GM23248 (cell line): ENCODE results near the gene SOBP. TPM values are rescaled to one million over a fixed set of nuclear protein-coding genes. Genes with fewer than 3 reads are reported as not detected.
A peak's percentile ranks its signal among the peaks of the same experiment; 100 is the strongest.

Experiments used
- DNase-seq: peaks from one replicate; pipeline ENCODE4 v3.0.0-alpha.2; 2015
- H2AFZ ChIP-seq: fragments of 200-600 bp; sonication (generic); 2 replicates; pipeline ENCODE4 v1.6.1; 2016; ENCODE audit warnings: antibody characterized with exemption
- H3F3A ChIP-seq: fragments of 200-600 bp; sonication (generic); 2 replicates; pipeline ENCODE4 v1.6.1; 2016; ENCODE audit warnings: mild to moderate bottlenecking, antibody characterized with exemption, mixed run types; ENCODE audit not compliant: insufficient read depth
- H3K27ac ChIP-seq: fragments of 200-600 bp; sonication (generic); 2 replicates; pipeline ENCODE4 v1.5.1; 2016; ENCODE audit warnings: mild to moderate bottlenecking
- H3K27me3 ChIP-seq: fragments of 200-600 bp; sonication (generic); replicated peaks from 2 replicates; pipeline ENCODE4 v1.6.1; 2016; ENCODE audit warnings: mild to moderate bottlenecking; ENCODE audit not compliant: insufficient read depth
- H3K36me3 ChIP-seq: fragments of 200-600 bp; sonication (generic); 2 replicates; pipeline ENCODE4 v1.6.1; 2016; ENCODE audit warnings: low read depth, mild to moderate bottlenecking
- H3K4me1 ChIP-seq: fragments of 200-600 bp; sonication (generic); 2 replicates; pipeline ENCODE4 v1.6.1; 2016; ENCODE audit warnings: mild to moderate bottlenecking; ENCODE audit not compliant: insufficient read depth
- H3K4me2 ChIP-seq: fragments of 200-600 bp; sonication (generic); one replicate; pipeline ENCODE4 v1.6.1; 2016; ENCODE audit warnings: mild to moderate bottlenecking; ENCODE audit not compliant: unreplicated experiment
- H3K4me3 ChIP-seq: fragments of 200-600 bp; sonication (generic); 2 replicates; pipeline ENCODE4 v1.5.1; 2016; ENCODE audit warnings: mild to moderate bottlenecking
- H3K79me2 ChIP-seq: fragments of 200-600 bp; sonication (generic); 2 replicates; pipeline ENCODE4 v1.6.1; 2016; ENCODE audit warnings: mild to moderate bottlenecking; ENCODE audit not compliant: insufficient read depth
- H3K9ac ChIP-seq: fragments of 200-600 bp; sonication (generic); 2 replicates; pipeline ENCODE4 v1.6.1; 2016; ENCODE audit warnings: mild to moderate bottlenecking
- H3K9me2 ChIP-seq: fragments of 200-600 bp; sonication (generic); 2 replicates; pipeline ENCODE4 v1.6.1; 2016; ENCODE audit warnings: mixed run types, mild to moderate bottlenecking, moderate library complexity; ENCODE audit not compliant: insufficient read depth
- H3K9me3 ChIP-seq: fragments of 200-600 bp; sonication (generic); one replicate; pipeline ENCODE4 v1.6.1; 2017; ENCODE audit warnings: low read depth
- H4K20me1 ChIP-seq: fragments of 200-600 bp; sonication (generic); 2 replicates; pipeline ENCODE4 v1.6.0; 2016; ENCODE audit not compliant: insufficient read depth
- EZH2 ChIP-seq: fragments of 200-600 bp; sonication (generic); IDR thresholded peaks from 2 replicates; pipeline ENCODE4 v1.6.1; 2018; ENCODE audit warnings: antibody characterized with exemption, mild to moderate bottlenecking; ENCODE audit not compliant: insufficient read depth, poor library complexity, severe bottlenecking
- EZH2phosphoT487 ChIP-seq: fragments of 200-600 bp; sonication (generic); IDR thresholded peaks from 2 replicates; pipeline ENCODE4 v1.6.1; 2018; ENCODE audit warnings: antibody characterized with exemption, moderate library complexity, mild to moderate bottlenecking, low read depth; ENCODE audit not compliant: insufficient read depth
- WGBS, 2 experiments: methylation state at CpG; one replicate each; pipeline ENCODE4 v1.1.6; 2015 to 2017; ENCODE audit warnings: low lambda C conversion rate in 2 of 2, low coverage in 1 of 2; ENCODE audit errors: missing lambda C conversion rate in 2 of 2; 5-methylcytosine and 5-hydroxymethylcytosine counted together
- in situ Hi-C: fragments of 300-500 bp; cut with MboI; formaldehyde crosslinking; loops from 2 replicates; pipeline ENCODE4 v1.15.0; 2020
- polyA plus RNA-seq: library from polyadenylated mRNA; unstranded; fragments of >200 nt; fragmentation: Nextera tagmentation; extraction: Ambion mirVana; gene quantifications from 2 replicates; pipeline ENCODE4 v1.2.1, GENCODE V29; 2016
- total RNA-seq: library from RNA; depleted of rRNA; stranded (reverse); fragments of >200 nt; shearing (Covaris generic); gene quantifications from 2 replicates; pipeline ENCODE4 v1.2.3, GENCODE V29; 2014

Gene SOBP
- total and polyA plus RNA-seq, 2 experiments from 2014 or later, result 0.38 to 0.97 TPM

DNA sequence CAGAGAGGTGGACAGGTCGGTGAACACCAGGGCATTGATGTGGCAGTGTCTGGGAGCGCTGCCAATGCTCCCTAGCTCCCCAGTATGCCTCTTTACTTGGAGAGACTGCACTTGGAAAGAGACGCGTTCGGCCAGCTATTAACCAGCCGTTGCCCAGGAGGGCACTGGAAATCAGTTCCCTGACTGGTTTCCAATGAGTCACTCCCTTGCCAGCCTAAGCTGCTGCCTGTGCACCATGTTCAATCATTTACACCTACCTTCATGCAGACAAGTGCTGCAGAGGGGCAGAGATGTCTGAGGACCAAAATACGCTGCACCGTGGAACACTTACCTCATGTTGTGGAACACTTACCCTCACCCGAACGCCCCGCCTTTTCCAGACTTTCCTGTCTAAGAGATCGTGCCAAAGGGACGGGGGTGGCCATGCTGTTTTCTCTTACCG lies 151.6 kb downstream of the SOBP start:
- Histone ChIP-seq H3K79me2 (no peaks in the 10 kb centered on the region), H3K4me2 (no peak overlapping the region), H2AFZ (no peak overlapping the region), H3F3A (no peaks in the 10 kb centered on the region), H3K9me3 (no peaks in the 10 kb centered on the region), H3K36me3 (no peaks in the 10 kb centered on the region), H4K20me1 (no peaks in the 10 kb centered on the region), H3K4me1 (peaks cover 13% of the 10 kb centered on the region), H3K4me3 (no peak overlapping the region), H3K9me2 (no peaks in the 10 kb centered on the region), H3K27ac (no peak overlapping the region), H3K9ac (no peak overlapping the region), H3K27me3 (no peaks in the 10 kb centered on the region)
- 59% methylated on average over 14 of the region's 14 CpGs for WGBS, 2 experiments
- TF ChIP-seq EZH2, result no peak
- TF ChIP-seq EZH2phosphoT487, result no peak
- in situ Hi-C loops, result no loop called here
- DNase-seq, result no peak

DNA sequence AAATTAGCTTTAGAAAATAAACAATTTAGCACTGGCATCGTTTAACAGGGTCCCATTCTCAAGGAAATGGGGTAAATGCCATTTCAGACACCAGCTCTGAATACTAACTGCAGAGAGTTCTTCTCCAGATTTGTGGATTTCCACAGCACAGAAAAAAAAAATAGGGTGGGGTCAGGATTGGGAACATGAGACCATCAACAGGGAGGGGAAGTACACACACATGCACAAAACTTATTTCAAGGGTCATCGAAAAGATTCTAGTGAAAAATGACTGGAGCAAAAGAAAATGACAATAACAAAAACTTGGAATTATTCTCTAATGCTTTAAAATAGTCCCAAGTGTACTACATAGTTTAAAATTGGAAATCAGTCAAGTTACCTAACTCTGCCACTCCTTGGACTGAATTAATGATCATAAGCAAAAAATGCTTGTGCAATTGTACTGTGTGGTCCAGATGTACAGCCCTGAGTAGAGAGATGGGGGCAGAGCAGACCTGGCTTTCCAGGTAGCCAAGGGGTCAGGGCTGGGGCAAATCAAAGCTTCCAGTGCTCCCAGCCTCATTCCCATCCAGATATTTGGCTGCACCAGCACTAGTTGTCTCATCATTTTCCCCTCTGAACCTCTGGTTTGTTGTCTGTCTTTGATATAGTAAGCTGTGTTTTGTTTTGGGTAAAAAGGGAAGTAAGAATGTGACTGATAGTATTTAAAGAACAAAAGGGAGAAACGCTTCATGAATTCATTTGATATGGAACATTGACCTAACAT lies 152.4 kb downstream of the SOBP start:
- Histone ChIP-seq H3K9me3 (no peaks in the 10 kb centered on the region), H3F3A (no peaks in the 10 kb centered on the region), H3K4me3 (no peak overlapping the region), H4K20me1 (no peaks in the 10 kb centered on the region), H3K79me2 (no peaks in the 10 kb centered on the region), H3K4me1 (peaks cover 13% of the 10 kb centered on the region), H3K27me3 (no peaks in the 10 kb centered on the region), H3K36me3 (no peaks in the 10 kb centered on the region), H2AFZ (no peak overlapping the region), H3K9ac (no peak overlapping the region), H3K4me2 (no peak overlapping the region), H3K9me2 (no peaks in the 10 kb centered on the region), H3K27ac (no peak overlapping the region)
- DNase-seq, result no peak
- in situ Hi-C loops, result no loop called here
- TF ChIP-seq EZH2, result no peak
- TF ChIP-seq EZH2phosphoT487, result no peak
- 27 to 35% methylated on average over 3 of the region's 3 CpGs for WGBS, 2 experiments

DNA sequence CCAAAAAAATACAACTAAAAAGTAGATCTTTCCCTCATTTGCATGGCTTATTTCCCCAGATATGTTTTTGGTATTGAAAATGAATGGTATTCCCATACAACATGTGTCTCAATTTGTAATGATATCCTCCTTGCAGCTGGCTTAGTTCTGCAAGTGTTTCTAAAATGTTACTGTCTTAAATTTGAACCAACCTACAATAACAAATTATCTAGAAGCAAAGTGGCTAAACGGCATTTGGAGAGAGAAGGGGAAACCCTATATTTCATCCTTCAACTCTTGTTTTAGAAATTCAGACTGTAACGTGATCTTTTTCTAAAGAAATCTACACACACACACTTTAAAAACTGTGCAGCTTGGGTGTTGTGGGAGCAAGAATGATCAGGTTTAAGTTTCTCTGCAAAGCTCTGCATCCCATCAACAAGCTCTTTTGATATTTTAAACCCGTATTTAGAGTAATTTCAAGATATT lies 153.0 kb downstream of the SOBP start:
- Histone ChIP-seq H3K4me2 (no peak overlapping the region), H3K4me3 (no peak overlapping the region), H3F3A (no peaks in the 10 kb centered on the region), H3K79me2 (no peaks in the 10 kb centered on the region), H4K20me1 (no peaks in the 10 kb centered on the region), H3K9me3 (no peaks in the 10 kb centered on the region), H3K27me3 (no peaks in the 10 kb centered on the region), H3K27ac (no peak overlapping the region), H3K36me3 (no peaks in the 10 kb centered on the region), H3K9ac (no peak overlapping the region), H3K9me2 (no peaks in the 10 kb centered on the region), H2AFZ (no peak overlapping the region), H3K4me1 (peaks cover 13% of the 10 kb centered on the region)
- WGBS, 2 experiments, result 66 to 75% methylated on average over 3 of the region's 3 CpGs
- DNase-seq, result no peak
- in situ Hi-C loops, result no loop called here
- no peak for TF ChIP-seq EZH2phosphoT487
- no peak for TF ChIP-seq EZH2

DNA sequence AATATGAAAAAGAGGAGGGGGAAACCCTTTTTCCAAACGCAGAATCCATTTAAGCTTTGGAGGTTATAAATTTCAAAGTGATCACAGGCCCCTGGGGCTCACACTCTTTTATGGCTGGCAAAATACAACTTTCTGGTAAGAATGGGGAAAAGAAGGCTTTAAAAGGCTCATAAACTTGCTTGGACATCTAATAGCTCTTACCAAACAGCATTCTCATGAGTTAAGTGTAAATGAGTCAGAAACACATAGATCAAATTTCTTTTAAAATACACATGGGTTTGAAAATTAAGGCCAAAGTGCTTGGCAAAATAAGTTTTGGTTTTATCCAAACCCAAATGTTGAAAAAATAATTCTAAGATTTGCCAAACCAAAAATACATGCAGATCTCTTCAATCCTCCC lies 154.6 kb downstream of the SOBP start:
- Histone ChIP-seq H3K27ac (no peak overlapping the region), H3F3A (no peaks in the 10 kb centered on the region), H4K20me1 (no peaks in the 10 kb centered on the region), H3K4me2 (no peak overlapping the region), H3K4me1 (peaks cover 13% of the 10 kb centered on the region), H2AFZ (no peak overlapping the region), H3K9ac (no peak overlapping the region), H3K79me2 (no peaks in the 10 kb centered on the region), H3K27me3 (no peaks in the 10 kb centered on the region), H3K4me3 (no peak overlapping the region), H3K36me3 (no peaks in the 10 kb centered on the region), H3K9me2 (no peaks in the 10 kb centered on the region), H3K9me3 (no peaks in the 10 kb centered on the region)
- 0 to 7% methylated on average over 1 of the region's 1 CpG for WGBS, 2 experiments
- no peak for TF ChIP-seq EZH2phosphoT487
- TF ChIP-seq EZH2, result no peak
- peak; percentile 40 for DNase-seq
- in situ Hi-C loops, result no loop called here

DNA sequence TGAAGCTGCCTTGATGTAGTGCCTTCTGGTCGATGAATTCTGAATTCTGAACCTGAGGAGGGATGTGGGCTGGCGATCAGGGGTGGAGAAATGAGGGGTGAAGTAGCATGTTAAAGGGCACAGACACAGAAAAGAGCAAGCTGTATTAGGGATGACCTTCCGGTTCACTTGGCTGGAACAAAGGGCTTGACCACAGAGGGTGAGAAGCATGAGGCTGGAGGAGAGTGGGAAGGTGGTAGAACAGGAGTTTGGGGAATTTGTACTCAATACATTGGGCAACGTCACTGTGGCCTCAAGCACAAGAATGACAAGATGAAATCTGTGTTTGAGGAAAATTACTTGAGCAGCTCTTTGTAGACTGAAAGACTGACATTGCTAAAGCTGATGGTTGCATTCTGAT lies 155.8 kb downstream of the SOBP start:
- Histone ChIP-seq H2AFZ (no peak overlapping the region), H4K20me1 (no peaks in the 10 kb centered on the region), H3K27ac (no peak overlapping the region), H3F3A (no peaks in the 10 kb centered on the region), H3K36me3 (no peaks in the 10 kb centered on the region), H3K79me2 (no peaks in the 10 kb centered on the region), H3K9ac (no peak overlapping the region), H3K4me2 (peak overlapping the region; percentile 32), H3K4me3 (no peak overlapping the region), H3K9me2 (no peaks in the 10 kb centered on the region), H3K27me3 (no peaks in the 10 kb centered on the region), H3K9me3 (no peaks in the 10 kb centered on the region), H3K4me1 (peaks cover 13% of the 10 kb centered on the region)
- in situ Hi-C loops, result no loop called here
- DNase-seq, result no peak
- WGBS, 2 experiments, result 81 to 83% methylated on average over 4 of the region's 4 CpGs
- TF ChIP-seq EZH2 (no peak), EZH2phosphoT487 (no peak)
